HepG2 (cell line): ENCODE data around the gene KRTAP10-9. TPM values are rescaled to one million over a fixed set of nuclear protein-coding genes. Genes with fewer than 3 reads are reported as not detected.

Experiments
- ATAC-seq: fragments of 200-7000 bp; cut with Tn5 transposase; 3 replicates; pipeline ENCODE4 v1.9.1; 2020; ENCODE audit warnings: mild to moderate bottlenecking, moderate library complexity
- BruUV-seq: library from RNA; stranded (reverse); fragments of 400-500 nt; replicated peaks from 2 replicates; lab custom pipeline; 2021; lab: Mats Ljungman, UMichigan
- CTCF ChIA-PET: fragments of 300-600 bp; formaldehyde crosslinking; extraction: SDS; loops from one replicate; lab custom pipeline; 2021; ENCODE audit warnings: low total read pairs, inconsistent platforms, low intra/inter-chr PET ratio; lab: Yijun Ruan, JAX
- POLR2A ChIA-PET: fragments of 350-600 bp; sonication (Branson Sonifier 250); formaldehyde crosslinking; loops from one replicate; lab custom pipeline; 2020; ENCODE audit warnings: antibody characterized with exemption, inconsistent platforms; lab: Yijun Ruan, JAX
- DNase-seq: peaks from one replicate; pipeline ENCODE4 v3.0.0-alpha.2; 2015; ENCODE audit warnings: low spot score
- FAIRE-seq: peaks from 3 replicates; lab custom pipeline; 2011; peaks lifted over from hg19 to GRCh38; lab: Jason Lieb, UNC
- H2AFZ ChIP-seq: one replicate; pipeline ENCODE4 v1.6.1; 2011; ENCODE audit warnings: low read length, inconsistent platforms
- H3K27ac ChIP-seq: fragments of 300-600 bp; 3 replicates; pipeline ENCODE4 v1.8.0; 2011; ENCODE audit warnings: mixed run types, mild to moderate bottlenecking, mixed read lengths, low read length, inconsistent platforms; ENCODE audit not compliant: insufficient read depth; ENCODE audit errors: extremely low read length
- H3K27me3 ChIP-seq, 2 experiments: fragments of 200-600 bp in 1 of 2; 2 replicates in 1 of 2; 3 replicates in 1 of 2; pipeline versions ENCODE4 v1.6.0 to v1.8.0; 2011; ENCODE audit warnings: low read length in 2 of 2, mild to moderate bottlenecking in 2 of 2, moderate library complexity in 2 of 2, inconsistent platforms in 1 of 2; ENCODE audit not compliant: insufficient read depth in 2 of 2, control insufficient read depth in 1 of 2
- H3K36me3 ChIP-seq, 2 experiments: fragments of 200-600 bp in 1 of 2; replicated peaks in 1 of 2; 2 replicates in 1 of 2; 3 replicates in 1 of 2; pipeline versions ENCODE4 v1.5.1 to v1.8.0; 2011; ENCODE audit warnings: low read length in 2 of 2, inconsistent platforms in 1 of 2; ENCODE audit not compliant: insufficient read depth in 2 of 2, control insufficient read depth in 1 of 2
- H3K4me1 ChIP-seq: 2 replicates; pipeline ENCODE4 v1.5.1; 2012; ENCODE audit warnings: low read length, inconsistent platforms; ENCODE audit not compliant: insufficient read depth
- H3K4me2 ChIP-seq: 2 replicates; pipeline ENCODE4 v1.6.0; 2011; ENCODE audit warnings: low read depth, low read length, inconsistent platforms
- H3K4me3 ChIP-seq, 3 experiments: fragments of 200-600 bp in 1 of 3; sonication (generic), shearing (Covaris generic) in 1 of 3; replicated peaks in 1 of 3; 2 replicates each; pipeline ENCODE4 v1.5.1; 2011 to 2016; ENCODE audit warnings: low read length in 3 of 3, inconsistent platforms in 2 of 3, low read depth in 2 of 3, mild to moderate bottlenecking in 2 of 3, control low read depth in 1 of 3, mixed read lengths in 1 of 3; ENCODE audit not compliant: insufficient read depth in 1 of 3
- H3K79me2 ChIP-seq: one replicate; pipeline ENCODE4 v1.6.1; 2011; ENCODE audit warnings: low read length, inconsistent platforms; ENCODE audit not compliant: insufficient read depth
- H3K9ac ChIP-seq: 2 replicates; pipeline ENCODE4 v1.6.0; 2011; ENCODE audit warnings: mild to moderate bottlenecking, low read depth, low read length, inconsistent platforms; ENCODE audit not compliant: insufficient read depth
- H3K9me3 ChIP-seq: 2 replicates; pipeline ENCODE4 v1.5.1; 2012; ENCODE audit warnings: mild to moderate bottlenecking, low read length
- H4K20me1 ChIP-seq: 2 replicates; pipeline ENCODE4 v1.6.0; 2011; ENCODE audit warnings: inconsistent platforms, mild to moderate bottlenecking, low read length, moderate library complexity; ENCODE audit not compliant: insufficient read depth
- FOSL2 ChIP-seq: sonication (generic); formaldehyde crosslinking; IDR thresholded peaks from 2 replicates; pipeline ENCODE4 v1.4.0; 2020; ENCODE audit warnings: missing genetic modification reagents
- MYC ChIP-seq: sonication (generic); formaldehyde crosslinking; IDR thresholded peaks from 2 replicates; pipeline ENCODE4 v1.9.0; 2021; ENCODE audit warnings: missing genetic modification reagents, borderline replicate concordance
- ZNF577 ChIP-seq: sonication (generic); formaldehyde crosslinking; IDR thresholded peaks from 2 replicates; pipeline ENCODE4 v1.4.0; 2020; ENCODE audit warnings: mild to moderate bottlenecking, low read depth, missing genetic modification reagents, borderline replicate concordance
- ZNF720 ChIP-seq: sonication (generic); formaldehyde crosslinking; IDR thresholded peaks from 2 replicates; pipeline ENCODE4 v1.4.0; 2020; ENCODE audit warnings: missing genetic modification reagents
- ZSCAN20 ChIP-seq: sonication (generic); formaldehyde crosslinking; IDR thresholded peaks from 2 replicates; pipeline ENCODE4 v1.4.0; 2020; ENCODE audit warnings: missing genetic modification reagents, mild to moderate bottlenecking, borderline replicate concordance
- WGBS: methylation state at CpG from one replicate; pipeline ENCODE4 v1.1.6; 2017; ENCODE audit warnings: low lambda C conversion rate; 5-methylcytosine and 5-hydroxymethylcytosine counted together
- in situ Hi-C: cut with HindIII; loops from 2 replicates; pipeline ENCODE4 v1.10.0; 2017; ENCODE audit warnings: low pct_unique_long_range_greater_than_20kb; ENCODE audit not compliant: extremely low pct_ligation_motif_present
- intact Hi-C: fragments of 100-400 bp; cut with micrococcal nuclease; formaldehyde crosslinking; loops from one replicate; pipeline ENCODE4 v1.10.0; 2022; ENCODE audit not compliant: unreplicated experiment
- polyA plus RNA-seq, 8 experiments: library from polyadenylated mRNA; depleted of rRNA in 3 of 8; stranded (reverse) in 7 of 8; unstranded in 1 of 8; fragments of >200 nt; fragmentation: Illumina TruSeq in 4 of 8; extraction: Trizol in 4 of 8; gene quantifications; 2 replicates each; pipeline versions ENCODE4 v1.2.1 to v1.2.3, GENCODE V29; 2011 to 2016; ENCODE audit warnings: low read depth in 4 of 8, missing spikeins in 1 of 8, mixed read lengths in 1 of 8; ENCODE audit not compliant: insufficient read depth in 1 of 8
- total RNA-seq, 5 experiments: library from RNA; depleted of rRNA; stranded (reverse); fragments of >200 nt; fragmentation: Illumina TruSeq; extraction: Trizol; gene quantifications; 2 replicates each; pipeline ENCODE4 v1.2.3, GENCODE V29; 2016; ENCODE audit warnings: low read depth in 1 of 5

The KRTAP10-9 gene
- total and polyA plus RNA-seq, 2 of the 13 experiments (the other 11 are each of a cell fraction or from before 2014, with no cell fraction given): not detected

- H3K9me3 ChIP-seq: peaks cover 8% of the 10 kb centered on the region; the same call in 1 of the 2 replicates
- ATAC-seq: no peak
- FAIRE-seq: no peak
- H2AFZ ChIP-seq: no peak overlapping the region
- no peak for DNase-seq
- H4K20me1 ChIP-seq: no peaks in the 10 kb centered on the region
- no TSS peak for BruUV-seq
- no peak overlapping the region for H3K4me2 ChIP-seq
- TF ChIP-seq FOSL2 (CRISPR knock-in tag): 0 out of 2 replicates have a peak, but pooled peaks have one; percentile 6
- no peak for TF ChIP-seq ZSCAN20 (CRISPR knock-in tag)
- ChIA-PET POLR2A (no interaction called here), CTCF (no interaction called here)
- peaks cover 0 to 9% of the 10 kb centered on the region in 2 experiments; a peak in 1 of 5 replicates for H3K27me3 ChIP-seq
- no peak overlapping the region for H3K27ac ChIP-seq
- H3K4me3 ChIP-seq: no peak overlapping the region
- in situ Hi-C loops: no loop called here
- no peaks in the 10 kb centered on the region for H3K4me1 ChIP-seq
- H3K79me2 ChIP-seq: no peaks in the 10 kb centered on the region
- no peak overlapping the region for H3K9ac ChIP-seq
- no peaks in the 10 kb centered on the region for H3K36me3 ChIP-seq
- WGBS: 20% methylated on average over 6 of the region's 6 CpGs
- intact Hi-C loops: no loop called here
These were observed 43.1 kb upstream of the KRTAP10-9 start for GRCh38 chr21:44583800-44584147.

GRCh38 chr21:44585892-44586291, 41.0 kb upstream of the KRTAP10-9 start:
- H3K4me1 ChIP-seq: 0 out of 2 replicates have a peak, but pooled peaks cover 9% of the 10 kb centered on the region
- no peak overlapping the region for H3K9ac ChIP-seq
- no peak for FAIRE-seq
- H3K27me3 ChIP-seq: peaks cover 0 to 9% of the 10 kb centered on the region in 2 experiments; a peak in 1 of 5 replicates
- in situ Hi-C loops (no loop called here), intact Hi-C loops (no loop called here)
- ATAC-seq: no peak
- BruUV-seq: no TSS peak
- no peaks in the 10 kb centered on the region for H3K36me3 ChIP-seq
- H3K4me2 ChIP-seq: no peak overlapping the region
- TF ChIP-seq ZNF720 (no peak), MYC (CRISPR knock-in tag) (no peak), ZNF577 (no peak)
- H3K4me3 ChIP-seq: no peak overlapping the region
- H3K79me2 ChIP-seq: no peaks in the 10 kb centered on the region
- WGBS: 23% methylated on average over 3 of the region's 3 CpGs
- H3K9me3 ChIP-seq: peaks cover 8% of the 10 kb centered on the region; the same call in 1 of the 2 replicates
- no peak for DNase-seq
- CTCF ChIA-PET: no interaction called here
- no peaks in the 10 kb centered on the region for H4K20me1 ChIP-seq
- POLR2A ChIA-PET: no interaction called here
- no peak overlapping the region for H3K27ac ChIP-seq
- H2AFZ ChIP-seq: no peak overlapping the region
